Heart left ventricle (tissue), 16 donors: ENCODE results near the gene DNAAF9. TPM values are rescaled to one million over a fixed set of nuclear protein-coding genes. Genes with fewer than 3 reads are reported as not detected.

Source experiments
- ATAC-seq, 4 donors: fragments of 200-7000 bp; cut with Tn5 transposase; one replicate each; pipeline ENCODE4 v1.9.1; 2020 to 2022; ENCODE audit warnings: moderate library complexity in 4 of 4, mild to moderate bottlenecking in 3 of 4, moderate number of reproducible peaks in 1 of 4
- DNase-seq, 5 donors: peaks; one replicate each; pipeline ENCODE4 v3.0.0-alpha.2; 2020
- H3K27ac ChIP-seq, 12 donors: fragments of 200-600 bp; sonication (generic) in 4 of 12; one replicate each; pipeline versions ENCODE4 v1.5.0 to v1.8.0; 2016 to 2022; ENCODE audit warnings: mild to moderate bottlenecking in 2 of 12
- H3K27me3 ChIP-seq, 9 donors: fragments of 200-600 bp; sonication (generic) in 2 of 9; one replicate each; pipeline versions ENCODE4 v1.5.1 to v1.8.0; 2016 to 2022; ENCODE audit warnings: mild to moderate bottlenecking in 3 of 9
- H3K36me3 ChIP-seq, 9 donors: fragments of 200-600 bp; sonication (generic) in 2 of 9; one replicate each; pipeline versions ENCODE4 v1.5.0 to v1.8.0; 2018 to 2022; ENCODE audit warnings: mild to moderate bottlenecking in 2 of 9
- H3K4me1 ChIP-seq, 12 donors: fragments of 200-600 bp; sonication (generic) in 4 of 12; one replicate each; pipeline versions ENCODE4 v1.5.0 to v1.8.0; 2016 to 2022; ENCODE audit warnings: mild to moderate bottlenecking in 3 of 12
- H3K4me3 ChIP-seq, 12 donors: fragments of 200-600 bp; sonication (generic) in 4 of 12; one replicate each; pipeline versions ENCODE4 v1.5.0 to v1.8.0; 2017 to 2022; ENCODE audit warnings: mild to moderate bottlenecking in 9 of 12, moderate library complexity in 4 of 12
- H3K9me3 ChIP-seq, 12 donors: fragments of 200-600 bp; sonication (generic) in 4 of 12; one replicate each; pipeline versions ENCODE4 v1.5.0 to v1.8.0; 2016 to 2022; ENCODE audit warnings: mild to moderate bottlenecking in 1 of 12
- CTCF ChIP-seq, 12 donors: fragments of 200-600 bp; sonication (generic) in 4 of 12; IDR thresholded peaks; one replicate each; pipeline versions ENCODE4 v1.5.0 to v1.8.0; 2018 to 2022; ENCODE audit warnings: antibody characterized with exemption in 12 of 12, mild to moderate bottlenecking in 5 of 12
- POLR2A ChIP-seq, 2 donors: fragments of 450-650 bp; IDR thresholded peaks; one replicate each; pipeline ENCODE4 v1.6.1; 2017; ENCODE audit warnings: antibody characterized with exemption in 2 of 2, mild to moderate bottlenecking in 2 of 2, moderate library complexity in 2 of 2
- WGBS, 4 donors: extraction: QIAGEN DNeasy Blood & Tissue Kit in 2 of 4; methylation state at CpG; one replicate each; pipeline versions ENCODE4 v1.1.5 to v1.1.7; 2013 to 2018; 5-methylcytosine and 5-hydroxymethylcytosine counted together
- intact Hi-C, 10 donors: fragments of 100-400 bp; cut with DNase I; formaldehyde crosslinking; loops; one replicate each; pipeline versions ENCODE4 v1.11.1 to v1.14.2; 2022
- polyA plus RNA-seq, 2 donors: library from polyadenylated mRNA; stranded (reverse); fragments of 200-250 nt; gene quantifications; one replicate each; pipeline ENCODE4 v1.2.3, GENCODE V29; 2013
- total RNA-seq, 9 donors: library from RNA; depleted of rRNA in 2 of 9; stranded (reverse); fragments of >200 nt in 2 of 9; fragmentation: NEBNext Ultra II Directional in 3 of 9; extraction: Animal tissue kit (Norgen Biotek cat#: 25700) in 3 of 9; gene quantifications; one replicate each; pipeline versions ENCODE4 v1.1.0 to v1.2.4, GENCODE V29; 2016 to 2023
- donor health status: ischemic (EF 13 %, LVEDD 7.1; RV severe dilation, severe dysfunction).
- donor health status: healthy with polysubstance abuse.
- donor health status: DM: no; HTN: yes; CAD: no.
- donor health status: DM: no; HTN: no; CAD: no.
- donor health status: ischemic (EF 25% LVEDD 6.9; RV normal size, moderate dysfunction).
- donor health status: ischemic (EF 25% LVEDD 5.7; RV mildly dilated, moderate dysfunction).
- donor health status: healthy.
- donor health status: DM: yes; HTN: yes; CAD: no.
- donor health status: ischemic (EF 35%, LVEDD 5.7; RV mildly dilated, moderate dysfunction).
- donor health status: nonischemic (EF 11% LVEDD 7.7; RV severe dilation, severe dysfunction).
- donor health status: DM: yes; HTN: yes; CAD: no.
- donor health status: PGD.
- donor health status: ischemic (EF 29% LVEDD 5.4; RV normal size, mild dysfunction).
- donor health status: nonischemic (EF 23%, LVEDD 6.1; RV moderate dilation, normal function).

The DNAAF9 gene
- total and polyA plus RNA-seq, 11 donors = 9.6 to 33.9 (median 21.8) TPM

GRCh38 chr20:3452136-3452535 is 44.7 kb upstream of the DNAAF9 start:
- DNase-seq (no peak), ATAC-seq (no peak)
- no peak overlapping the region for H3K4me3 ChIP-seq
- no peaks in the 10 kb centered on the region for H3K27me3 ChIP-seq
- no peaks in the 10 kb centered on the region for H3K4me1 ChIP-seq
- WGBS, 4 donors = 63 to 81% (median 76%) methylated on average over 2 of the region's 2 CpGs
- H3K9me3 ChIP-seq = no peaks in the 10 kb centered on the region
- intact Hi-C loops = no loop called here
- TF ChIP-seq POLR2A (IDR thresholded peaks at IDR 0.05) = no peak
- no peak for TF ChIP-seq CTCF (IDR thresholded peaks at IDR 0.05)
- no peaks in the 10 kb centered on the region for H3K36me3 ChIP-seq
- H3K27ac ChIP-seq = no peak overlapping the region

DNA sequence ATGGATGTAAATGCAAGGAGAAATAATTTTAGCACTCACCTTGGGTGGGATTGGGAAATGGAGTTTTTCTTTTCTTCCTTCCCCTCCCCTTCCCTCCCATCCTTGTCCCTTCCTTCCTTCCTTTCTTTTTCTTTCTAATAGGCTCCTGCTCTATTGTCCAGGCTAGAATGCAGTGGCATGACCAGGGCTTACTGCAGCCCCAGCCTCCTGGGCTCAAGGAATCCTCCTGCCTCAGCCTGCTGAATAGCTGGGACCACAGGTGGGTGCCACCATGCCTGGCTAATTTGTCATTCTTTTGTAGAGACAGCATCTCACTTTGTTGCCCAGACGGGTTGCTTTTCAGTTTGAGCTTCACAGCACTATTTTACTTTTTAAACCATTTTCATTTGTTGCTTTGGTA is 41.9 kb upstream of the DNAAF9 start:
- H3K27me3 ChIP-seq = no peaks in the 10 kb centered on the region
- intact Hi-C loops = no loop called here
- no peak overlapping the region for H3K4me3 ChIP-seq
- DNase-seq (no peak), ATAC-seq (no peak)
- no peaks in the 10 kb centered on the region for H3K9me3 ChIP-seq
- TF ChIP-seq CTCF (IDR thresholded peaks at IDR 0.05) (no peak), POLR2A (IDR thresholded peaks at IDR 0.05) (no peak)
- no peaks in the 10 kb centered on the region for H3K4me1 ChIP-seq
- 75 to 77% (median 76%) methylated on average over 1 of the region's 1 CpG for WGBS, 4 donors
- H3K27ac ChIP-seq = no peak overlapping the region
- no peaks in the 10 kb centered on the region for H3K36me3 ChIP-seq

DNA sequence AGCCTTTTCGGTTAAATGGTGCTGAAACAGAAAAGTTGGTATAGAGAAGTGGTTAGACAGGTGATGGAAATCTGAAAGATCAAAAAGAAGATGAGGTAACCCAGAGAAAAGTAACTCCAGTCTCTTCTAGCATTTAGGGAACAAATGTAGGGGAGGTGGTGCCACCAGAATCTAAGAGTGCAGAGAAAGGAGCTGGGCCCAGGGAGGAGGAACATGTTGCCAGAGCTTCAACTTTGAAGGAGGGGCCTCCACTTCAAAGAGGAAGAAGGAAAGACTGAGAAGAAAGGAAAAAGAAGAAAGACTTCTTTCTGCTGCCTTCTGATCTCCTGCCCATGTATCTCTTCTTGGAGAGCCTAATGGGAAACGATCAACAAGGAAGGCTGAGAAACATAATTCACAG is 39.9 kb upstream of the DNAAF9 start:
- intact Hi-C loops = no loop called here
- no peak for TF ChIP-seq CTCF (IDR thresholded peaks at IDR 0.05)
- no peak for TF ChIP-seq POLR2A (IDR thresholded peaks at IDR 0.05)
- Histone ChIP-seq H3K4me1 (no peaks in the 10 kb centered on the region), H3K27ac (no peak overlapping the region), H3K4me3 (no peak overlapping the region), H3K27me3 (no peaks in the 10 kb centered on the region), H3K9me3 (no peaks in the 10 kb centered on the region), H3K36me3 (no peaks in the 10 kb centered on the region)
- WGBS, 4 donors = 80 to 89% (median 85%) methylated on average over 2 of the region's 2 CpGs
- ATAC-seq = no peak
- no peak for DNase-seq

DNA sequence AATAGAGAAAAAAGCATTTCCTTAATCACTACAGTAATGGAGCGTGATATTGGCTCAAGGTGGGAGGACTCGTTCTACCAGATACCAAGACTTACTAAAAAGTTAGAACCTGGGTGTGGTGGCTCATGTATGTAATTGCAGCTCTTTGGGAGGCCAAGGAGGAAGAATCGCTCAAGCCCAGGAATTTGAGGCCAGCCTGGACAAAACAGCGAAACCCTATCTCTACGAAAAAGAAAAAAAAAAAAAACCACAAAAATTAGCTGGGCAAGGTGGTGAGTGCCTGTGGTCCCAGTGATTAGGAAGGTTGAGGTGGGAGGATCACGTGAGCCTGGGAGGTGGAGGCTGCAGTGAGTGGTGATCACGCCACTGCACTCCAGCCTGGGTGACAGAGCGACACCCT is 39.3 kb upstream of the DNAAF9 start:
- WGBS, 4 donors = 89 to 92% (median 90%) methylated on average over 8 of the region's 8 CpGs
- TF ChIP-seq CTCF (IDR thresholded peaks at IDR 0.05) (no peak), POLR2A (IDR thresholded peaks at IDR 0.05) (no peak)
- intact Hi-C loops = no loop called here

More for the DNA sequence above, 39.3 kb upstream of the DNAAF9 start:
- Histone ChIP-seq H3K36me3 (no peaks in the 10 kb centered on the region), H3K9me3 (no peaks in the 10 kb centered on the region), H3K27me3 (no peaks in the 10 kb centered on the region), H3K4me1 (no peaks in the 10 kb centered on the region), H3K4me3 (no peak overlapping the region), H3K27ac (no peak overlapping the region)
- no peak for DNase-seq
- no peak for ATAC-seq
